Sigmoid colon (tissue), 7 donors: Measurements from ENCODE around the gene LEFTY1. TPM values are rescaled to one million over a fixed set of nuclear protein-coding genes. Genes with fewer than 3 reads are reported as not detected.
"Not testable (repeated sequence)": the region's sequence is repeated elsewhere in the genome, so short reads cannot be mapped to it uniquely, and the experiment has no call there.

ENCODE experiments used
- DNase-seq: peaks from one replicate; pipeline ENCODE4 v3.0.0-alpha.2; 2019
- H3K27ac ChIP-seq, 4 donors: fragments of 200-600 bp; sonication (generic); one replicate each; pipeline ENCODE4 v1.5.1; 2016 to 2019; ENCODE audit warnings: mild to moderate bottlenecking in 1 of 4
- H3K27me3 ChIP-seq, 3 donors: fragments of 200-600 bp; sonication (generic); one replicate each; pipeline ENCODE4 v1.5.1; 2019; ENCODE audit warnings: mild to moderate bottlenecking in 1 of 3
- H3K36me3 ChIP-seq, 4 donors: fragments of 200-600 bp; sonication (generic); one replicate each; pipeline ENCODE4 v1.5.1; 2016 to 2019
- H3K4me1 ChIP-seq, 4 donors: fragments of 200-600 bp; sonication (generic); one replicate each; pipeline ENCODE4 v1.5.1; 2017 to 2019
- H3K4me3 ChIP-seq, 4 donors: fragments of 200-600 bp; sonication (generic); one replicate each; pipeline ENCODE4 v1.5.1; 2017 to 2019; ENCODE audit warnings: mild to moderate bottlenecking in 2 of 4, moderate library complexity in 1 of 4
- H3K9me3 ChIP-seq, 4 donors: fragments of 200-600 bp in 3 of 4; sonication (generic) in 3 of 4; one replicate each; pipeline versions ENCODE4 v1.5.1 to v1.6.1; 2013 to 2019
- EP300 ChIP-seq, 4 donors: sonication (generic); formaldehyde crosslinking; IDR thresholded peaks; one replicate each; pipeline ENCODE4 v1.6.1; 2017; ENCODE audit warnings: antibody characterized with exemption in 4 of 4
- POLR2A ChIP-seq, 2 donors: fragments of 450-650 bp; IDR thresholded peaks; one replicate each; pipeline ENCODE4 v1.6.1; 2016; ENCODE audit warnings: antibody characterized with exemption in 2 of 2, mild to moderate bottlenecking in 2 of 2, moderate library complexity in 2 of 2
- POLR2AphosphoS5 ChIP-seq, 4 donors: sonication (generic); formaldehyde crosslinking; IDR thresholded peaks; one replicate each; pipeline ENCODE4 v1.6.1; 2017; ENCODE audit warnings: antibody characterized with exemption in 4 of 4
- WGBS, 2 donors: extraction: QIAGEN DNeasy Blood & Tissue Kit; methylation state at CpG; one replicate each; pipeline ENCODE4 v1.1.7; 2013; 5-methylcytosine and 5-hydroxymethylcytosine counted together
- intact Hi-C: fragments of 100-400 bp; cut with DNase I; formaldehyde crosslinking; loops from one replicate; pipeline ENCODE4 v1.15.1; 2023
- polyA plus RNA-seq, 3 donors: library from polyadenylated mRNA; stranded (reverse); fragments of 200-250 nt; gene quantifications; one replicate each; pipeline ENCODE4 v1.2.3, GENCODE V29; 2013
- total RNA-seq, 4 donors: library from RNA; depleted of rRNA; stranded (reverse); fragments of >200 nt; gene quantifications; one replicate each; pipeline ENCODE4 v1.1.0, GENCODE V29; 2016
- TF ChIP-seq, protein P1 (sequence below), 4 experiments: fragments of 450-650 bp in 3 of 4; fragments of 200-600 bp in 1 of 4; IDR thresholded peaks; one replicate each; pipeline ENCODE4 v1.5.1; 2016 to 2019; ENCODE audit warnings: antibody characterized with exemption in 4 of 4, mild to moderate bottlenecking in 3 of 4, moderate library complexity in 2 of 4
- donor health status: healthy with polysubstance abuse.
- donor health status: Bipolar disorder and iron deficiency.
- donor health status: healthy.

Gene LEFTY1
- total and polyA plus RNA-seq, 7 donors, result 14.4 to 120 (median 46.2) TPM; not detected in 4

GRCh38 chr1:225892307-225892706 is 3.4 kb upstream of the LEFTY1 start:
- TF ChIP-seq POLR2A (IDR thresholded peaks at IDR 0.05) (no peak), POLR2AphosphoS5 (IDR thresholded peaks at IDR 0.05) (no peak), EP300 (IDR thresholded peaks at IDR 0.05) (no peak)
- TF ChIP-seq, protein P1, sequence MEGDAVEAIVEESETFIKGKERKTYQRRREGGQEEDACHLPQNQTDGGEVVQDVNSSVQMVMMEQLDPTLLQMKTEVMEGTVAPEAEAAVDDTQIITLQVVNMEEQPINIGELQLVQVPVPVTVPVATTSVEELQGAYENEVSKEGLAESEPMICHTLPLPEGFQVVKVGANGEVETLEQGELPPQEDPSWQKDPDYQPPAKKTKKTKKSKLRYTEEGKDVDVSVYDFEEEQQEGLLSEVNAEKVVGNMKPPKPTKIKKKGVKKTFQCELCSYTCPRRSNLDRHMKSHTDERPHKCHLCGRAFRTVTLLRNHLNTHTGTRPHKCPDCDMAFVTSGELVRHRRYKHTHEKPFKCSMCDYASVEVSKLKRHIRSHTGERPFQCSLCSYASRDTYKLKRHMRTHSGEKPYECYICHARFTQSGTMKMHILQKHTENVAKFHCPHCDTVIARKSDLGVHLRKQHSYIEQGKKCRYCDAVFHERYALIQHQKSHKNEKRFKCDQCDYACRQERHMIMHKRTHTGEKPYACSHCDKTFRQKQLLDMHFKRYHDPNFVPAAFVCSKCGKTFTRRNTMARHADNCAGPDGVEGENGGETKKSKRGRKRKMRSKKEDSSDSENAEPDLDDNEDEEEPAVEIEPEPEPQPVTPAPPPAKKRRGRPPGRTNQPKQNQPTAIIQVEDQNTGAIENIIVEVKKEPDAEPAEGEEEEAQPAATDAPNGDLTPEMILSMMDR (IDR thresholded peaks at IDR 0.05), result no peak
- Histone ChIP-seq H3K4me3 (no peak overlapping the region), H3K4me1 (peaks cover 0 to 6% (median 0%) of the 10 kb centered on the region in 4 donors), H3K27me3 (no peaks in the 10 kb centered on the region), H3K36me3 (no peaks in the 10 kb centered on the region), H3K27ac (no peak overlapping the region), H3K9me3 (no peaks in the 10 kb centered on the region)
- 61 to 85% methylated on average over 6 of the region's 6 CpGs for WGBS, 2 donors
- no peak for DNase-seq
- intact Hi-C loops, result no loop called here

GRCh38 chr1:225891229-225891972 is 2.5 kb upstream of the LEFTY1 start:
- no peak overlapping the region for H3K4me3 ChIP-seq
- no peaks in the 10 kb centered on the region for H3K36me3 ChIP-seq
- peaks cover 0 to 6% (median 0%) of the 10 kb centered on the region in 4 donors for H3K4me1 ChIP-seq
- no peaks in the 10 kb centered on the region for H3K27me3 ChIP-seq
- H3K27ac ChIP-seq, result no peak overlapping the region
- WGBS, 2 donors, result 24 to 78% methylated on average over 14 of the region's 14 CpGs
- DNase-seq, result no peak
- intact Hi-C loops, result no loop called here
- H3K9me3 ChIP-seq, result no peaks in the 10 kb centered on the region
- TF ChIP-seq EP300 (IDR thresholded peaks at IDR 0.05) (no peak), POLR2AphosphoS5 (IDR thresholded peaks at IDR 0.05) (no peak)

DNA sequence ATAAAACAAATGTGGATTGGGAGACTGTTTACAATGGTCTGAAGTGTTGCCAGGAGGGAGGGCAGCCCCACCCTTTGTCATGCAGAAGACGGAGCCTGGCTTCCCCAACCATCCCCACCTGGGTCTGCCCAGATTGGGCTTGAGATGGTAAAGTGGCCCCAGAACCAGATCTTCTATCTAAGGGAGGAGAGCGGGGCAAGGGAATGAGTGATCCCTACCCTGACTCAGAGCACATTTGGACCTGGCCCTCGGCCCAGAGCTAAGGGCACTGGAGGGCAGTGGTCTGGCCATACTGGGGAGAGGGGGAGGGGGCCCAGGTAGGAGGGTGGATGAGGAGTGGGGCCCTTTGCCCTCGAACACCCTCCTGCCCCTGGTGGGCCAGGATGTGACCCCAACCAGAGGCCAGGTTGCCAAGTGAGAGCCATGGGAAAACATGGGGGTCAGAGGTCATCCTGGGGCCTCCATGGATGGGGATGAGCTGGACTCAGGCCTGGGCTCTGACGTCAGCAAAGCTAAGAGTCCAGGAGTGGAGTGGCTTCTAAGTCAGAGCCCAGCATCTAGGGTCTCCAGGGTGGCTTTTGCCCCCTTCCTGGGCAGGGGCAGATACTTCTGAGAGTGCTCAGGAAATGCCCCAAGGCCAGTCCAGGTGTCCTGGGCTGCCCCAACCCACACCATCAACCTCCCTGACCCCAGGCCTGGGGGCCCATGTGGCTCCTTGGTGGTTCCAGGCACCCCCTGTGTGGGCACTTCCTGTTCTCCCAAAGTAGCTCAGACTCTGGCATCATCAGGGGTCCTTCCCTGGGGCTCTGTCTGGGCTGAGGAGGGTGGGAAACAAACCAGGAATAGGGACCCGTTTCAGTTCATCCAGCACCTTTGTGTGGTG is 1.6 kb upstream of the LEFTY1 start:
- intact Hi-C loops, result no loop called here
- 15 to 60% methylated on average over 6 of the region's 6 CpGs for WGBS, 2 donors
- no peak for DNase-seq
- Histone ChIP-seq H3K4me1 (peaks cover 0 to 6% (median 0%) of the 10 kb centered on the region in 4 donors), H3K27me3 (no peaks in the 10 kb centered on the region), H3K4me3 (no peak overlapping the region), H3K27ac (no peak overlapping the region), H3K36me3 (no peaks in the 10 kb centered on the region), H3K9me3 (no peaks in the 10 kb centered on the region)
- TF ChIP-seq EP300 (IDR thresholded peaks at IDR 0.05) (no peak), POLR2A (IDR thresholded peaks at IDR 0.05) (no peak), POLR2AphosphoS5 (IDR thresholded peaks at IDR 0.05) (no peak)
- TF ChIP-seq, protein P1 (IDR thresholded peaks at IDR 0.05), result no peak

- peaks cover 0 to 6% (median 0%) of the 10 kb centered on the region in 4 donors for H3K4me1 ChIP-seq
- H3K27me3 ChIP-seq, result no peaks in the 10 kb centered on the region
- 17 to 71% methylated on average over 5 of the region's 5 CpGs for WGBS, 2 donors
- H3K9me3 ChIP-seq, result no peaks in the 10 kb centered on the region
- no peak overlapping the region for H3K4me3 ChIP-seq
- H3K36me3 ChIP-seq, result no peaks in the 10 kb centered on the region
- no peak for DNase-seq
- TF ChIP-seq, protein P1 (IDR thresholded peaks at IDR 0.05), result no peak
- TF ChIP-seq POLR2AphosphoS5 (IDR thresholded peaks at IDR 0.05) (no peak), POLR2A (IDR thresholded peaks at IDR 0.05) (no peak), EP300 (IDR thresholded peaks at IDR 0.05) (no peak)
- no peak overlapping the region for H3K27ac ChIP-seq
- intact Hi-C loops, result no loop called here
Measured at GRCh38 chr1:225889743-225890142, 797 bp upstream of the LEFTY1 start.

GRCh38 chr1:225888289-225888897 is 553 bp downstream of the LEFTY1 start:
- WGBS, 2 donors, result 20 to 71% methylated on average over 18 of the region's 18 CpGs
- Histone ChIP-seq H3K4me1 (peaks cover 0 to 12% (median under 1%) of the 10 kb centered on the region in 4 donors), H3K36me3 (no peaks in the 10 kb centered on the region), H3K27ac (no peak overlapping the region), H3K27me3 (no peaks in the 10 kb centered on the region), H3K4me3 (no peak overlapping the region), H3K9me3 (no peaks in the 10 kb centered on the region)
- no peak for TF ChIP-seq EP300 (IDR thresholded peaks at IDR 0.05)
- TF ChIP-seq, protein P1 (IDR thresholded peaks at IDR 0.05), result no peak
- TF ChIP-seq POLR2AphosphoS5 (IDR thresholded peaks at IDR 0.05), result no peak
- no peak for TF ChIP-seq POLR2A (IDR thresholded peaks at IDR 0.05)
- intact Hi-C loops, result no loop called here
- no peak for DNase-seq

- intact Hi-C loops, H3K36me3 ChIP-seq, H3K9me3 ChIP-seq, H3K27me3 ChIP-seq, H3K27ac ChIP-seq, DNase-seq, H3K4me3 ChIP-seq: not testable (repeated sequence)
- H3K4me1 ChIP-seq, result peaks cover 0 to 16% (median 4%) of the 10 kb centered on the region in 4 donors
- WGBS, 2 donors, result 21 to 47% methylated on average over 54 of the region's 56 CpGs
Measured at GRCh38 chr1:225887554-225888288, 1.2 kb downstream of the LEFTY1 start.
